ENCODE results near the gene CFAP77. TPM values are rescaled to one million over a fixed set of nuclear protein-coding genes. Genes with fewer than 3 reads are reported as not detected.

Gene CFAP77
- total RNA-seq, 3 donors from 2014 or later: not detected

GRCh38 chr9:132439153-132439552 is 29.1 kb downstream of the CFAP77 start:
- no peaks in the 10 kb centered on the region for H3K9me3 ChIP-seq
- TF ChIP-seq POLR2AphosphoS5 (IDR thresholded peaks at IDR 0.05) (no peak), CTCF (IDR thresholded peaks at IDR 0.05) (no peak), POLR2A (IDR thresholded peaks at IDR 0.05) (no peak)
- H3K36me3 ChIP-seq: no peaks in the 10 kb centered on the region
- H3K4me3 ChIP-seq: no peak overlapping the region
- peaks cover 0 to 40% of the 10 kb centered on the region in 2 donors for H3K27me3 ChIP-seq
- H3K4me1 ChIP-seq: no peaks in the 10 kb centered on the region
- intact Hi-C loops (cut with DNase I; ENCODE audit: low total_unique reads): no loop called here
- H3K27ac ChIP-seq: no peak overlapping the region
- no peak for DNase-seq (ENCODE audit: low spot score in 2 of 2)

- H3K4me3 ChIP-seq: no peak overlapping the region
- H3K27me3 ChIP-seq: peaks cover 0 to 30% of the 10 kb centered on the region in 2 donors
- no peak for TF ChIP-seq POLR2AphosphoS5 (IDR thresholded peaks at IDR 0.05)
- no peak for TF ChIP-seq POLR2A (IDR thresholded peaks at IDR 0.05)
- TF ChIP-seq CTCF (IDR thresholded peaks at IDR 0.05): no peak
- intact Hi-C loops (cut with DNase I; ENCODE audit: low total_unique reads): no loop called here
- H3K27ac ChIP-seq: no peak overlapping the region
- H3K9me3 ChIP-seq: no peaks in the 10 kb centered on the region
- no peak for DNase-seq (ENCODE audit: low spot score in 2 of 2)
- no peaks in the 10 kb centered on the region for H3K36me3 ChIP-seq
- H3K4me1 ChIP-seq: no peaks in the 10 kb centered on the region
Observed at GRCh38 chr9:132440735-132441134, 30.7 kb downstream of the CFAP77 start.

- no peaks in the 10 kb centered on the region for H3K9me3 ChIP-seq
- no peaks in the 10 kb centered on the region for H3K4me1 ChIP-seq
- peaks cover 0 to 29% of the 10 kb centered on the region in 2 donors for H3K27me3 ChIP-seq
- DNase-seq (ENCODE audit: low spot score in 2 of 2): no peak
- intact Hi-C loops (cut with DNase I; ENCODE audit: low total_unique reads): no loop called here
- no peak overlapping the region for H3K4me3 ChIP-seq
- TF ChIP-seq POLR2A (IDR thresholded peaks at IDR 0.05): no peak
- no peak for TF ChIP-seq POLR2AphosphoS5 (IDR thresholded peaks at IDR 0.05)
- TF ChIP-seq CTCF (IDR thresholded peaks at IDR 0.05): no peak
- no peak overlapping the region for H3K27ac ChIP-seq
- no peaks in the 10 kb centered on the region for H3K36me3 ChIP-seq
Observed at GRCh38 chr9:132441404-132441803, 31.4 kb downstream of the CFAP77 start.

- Histone ChIP-seq H3K9me3 (no peaks in the 10 kb centered on the region), H3K27ac (no peak overlapping the region), H3K27me3 (peaks cover 0 to 29% of the 10 kb centered on the region in 2 donors), H3K36me3 (no peaks in the 10 kb centered on the region), H3K4me3 (no peak overlapping the region), H3K4me1 (no peaks in the 10 kb centered on the region)
- intact Hi-C loops (cut with DNase I; ENCODE audit: low total_unique reads): no loop called here
- no peak for TF ChIP-seq POLR2A (IDR thresholded peaks at IDR 0.05)
- no peak for TF ChIP-seq POLR2AphosphoS5 (IDR thresholded peaks at IDR 0.05)
- no peak for TF ChIP-seq CTCF (IDR thresholded peaks at IDR 0.05)
- DNase-seq (ENCODE audit: low spot score in 2 of 2): no peak
Observed at GRCh38 chr9:132443951-132444607, 34.1 kb downstream of the CFAP77 start.

DNA sequence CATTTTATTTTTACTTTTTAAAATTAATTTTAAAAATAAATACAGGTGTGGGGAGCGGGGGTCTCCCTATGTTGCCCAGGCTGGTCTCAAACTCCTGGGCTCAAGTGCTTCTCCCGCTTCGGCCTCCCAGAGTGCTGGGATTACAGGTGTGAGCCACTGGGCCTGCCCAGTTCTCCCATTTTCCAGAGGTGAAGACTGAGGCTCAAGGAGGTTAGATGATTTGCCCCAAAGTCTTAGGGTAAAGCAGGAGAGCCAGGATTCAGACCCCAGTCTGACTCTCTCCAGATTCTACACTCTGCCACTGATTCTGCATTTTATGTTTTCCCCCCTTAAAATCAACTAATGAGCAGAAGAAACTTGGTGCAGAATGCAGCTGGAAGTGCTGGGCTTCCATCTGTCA is 36.9 kb downstream of the CFAP77 start:
- Histone ChIP-seq H3K27ac (no peak overlapping the region), H3K4me3 (no peak overlapping the region), H3K27me3 (peaks cover 0 to 19% of the 10 kb centered on the region in 2 donors), H3K9me3 (no peaks in the 10 kb centered on the region), H3K4me1 (no peaks in the 10 kb centered on the region), H3K36me3 (no peaks in the 10 kb centered on the region)
- intact Hi-C loops (cut with DNase I; ENCODE audit: low total_unique reads): no loop called here
- TF ChIP-seq POLR2A (IDR thresholded peaks at IDR 0.05): no peak
- DNase-seq (ENCODE audit: low spot score in 2 of 2): no peak

Data from breast epithelium (tissue), 4 donors.